ENCODE results near the gene ZNF232.
"Not testable (repeated sequence)": the region's sequence is repeated elsewhere in the genome, so short reads cannot be mapped to it uniquely, and the experiment has no call there.

The ZNF232 gene

GRCh38 chr17:5096731-5097100 lies 15.0 kb downstream of the ZNF232 start:
- no peak for DNase-seq

DNA sequence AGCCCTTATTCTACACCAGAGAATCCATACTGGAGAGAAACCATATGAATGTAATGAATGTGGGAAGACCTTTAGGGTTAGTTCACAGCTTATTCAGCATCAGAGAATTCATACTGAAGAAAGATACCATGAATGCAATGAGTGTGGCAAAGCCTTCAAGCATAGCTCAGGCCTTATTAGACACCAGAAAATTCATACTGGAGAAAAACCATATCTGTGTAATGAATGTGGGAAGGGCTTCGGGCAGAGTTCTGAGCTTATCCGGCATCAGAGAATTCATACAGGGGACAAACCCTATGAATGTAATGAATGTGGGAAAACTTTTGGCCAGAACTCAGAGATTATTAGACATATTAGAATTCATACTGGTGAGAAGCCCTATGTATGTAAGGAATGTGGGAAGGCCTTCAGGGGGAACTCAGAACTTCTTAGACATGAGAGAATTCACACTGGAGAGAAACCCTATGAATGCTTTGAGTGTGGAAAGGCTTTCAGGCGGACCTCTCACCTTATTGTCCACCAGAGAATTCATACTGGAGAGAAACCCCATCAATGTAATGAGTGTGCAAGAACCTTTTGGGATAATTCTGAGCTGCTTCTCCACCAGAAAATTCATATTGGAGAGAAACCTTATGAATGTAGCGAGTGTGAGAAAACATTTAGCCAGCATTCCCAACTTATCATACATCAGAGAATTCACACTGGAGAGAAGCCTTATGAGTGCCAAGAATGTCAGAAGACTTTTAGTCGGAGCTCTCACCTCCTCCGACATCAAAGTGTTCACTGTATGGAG lies 19.3 kb downstream of the ZNF232 start:
- DNase-seq = no peak

- no peak for DNase-seq
These were observed 31.1 kb downstream of the ZNF232 start for GRCh38 chr17:5080591-5080990.

- peak; percentile 78 for DNase-seq
These were observed 33.3 kb downstream of the ZNF232 start, which contains the start of gene ZFP3 for GRCh38 chr17:5078106-5079028. ZFP3 (plus strand) TSS chr17:5078467; CDS start chr17:5091505, 13,038 bp downstream.

- no peak for DNase-seq
These were observed 33.9 kb downstream of the ZNF232 start for GRCh38 chr17:5077781-5078105.

DNA sequence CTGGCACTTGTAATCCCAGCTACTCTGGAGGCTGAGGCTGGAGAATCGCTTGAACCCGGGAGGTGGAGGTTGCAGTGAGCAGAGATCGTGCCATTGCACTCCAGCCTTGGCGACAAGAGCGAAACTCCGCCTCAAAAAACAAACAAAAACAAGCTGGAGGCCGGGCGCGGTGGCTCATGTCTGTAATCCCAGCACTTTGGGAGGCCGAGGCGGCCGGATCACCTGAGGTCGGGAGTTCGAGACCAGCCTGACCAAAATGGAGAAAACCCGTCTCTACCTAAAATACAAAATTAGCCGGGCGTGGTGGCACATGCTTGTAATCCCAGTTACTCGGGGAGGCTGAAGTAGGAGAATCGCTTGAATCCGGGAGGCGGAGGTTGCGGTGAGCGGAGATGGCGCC lies 34.4 kb downstream of the ZNF232 start:
- DNase-seq = not testable (repeated sequence)

- not testable (repeated sequence) for DNase-seq
These were observed 36.2 kb downstream of the ZNF232 start for GRCh38 chr17:5075472-5075871.

- DNase-seq = no peak
These were observed 42.0 kb downstream of the ZNF232 start for GRCh38 chr17:5069724-5070123.

DNA sequence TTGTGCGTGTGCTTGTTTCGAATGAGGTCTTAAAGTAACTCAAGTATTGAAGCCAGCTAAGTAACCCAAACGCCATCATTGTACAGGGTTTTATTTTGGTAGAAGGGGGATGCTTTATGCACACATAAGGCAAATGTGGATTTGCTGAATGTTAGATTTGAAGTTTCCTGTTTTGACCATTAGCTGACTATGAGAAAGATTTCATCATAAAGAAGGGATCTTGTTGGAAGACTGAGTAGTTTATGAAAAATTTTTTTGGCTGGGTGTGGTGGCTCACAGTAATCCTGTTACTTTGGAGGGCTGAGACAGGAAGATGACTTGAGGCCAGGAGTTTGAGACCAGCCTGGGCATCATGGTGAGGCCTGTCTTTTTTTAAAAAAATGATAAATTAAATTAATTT lies 43.4 kb downstream of the ZNF232 start:
- DNase-seq = no peak

DNA sequence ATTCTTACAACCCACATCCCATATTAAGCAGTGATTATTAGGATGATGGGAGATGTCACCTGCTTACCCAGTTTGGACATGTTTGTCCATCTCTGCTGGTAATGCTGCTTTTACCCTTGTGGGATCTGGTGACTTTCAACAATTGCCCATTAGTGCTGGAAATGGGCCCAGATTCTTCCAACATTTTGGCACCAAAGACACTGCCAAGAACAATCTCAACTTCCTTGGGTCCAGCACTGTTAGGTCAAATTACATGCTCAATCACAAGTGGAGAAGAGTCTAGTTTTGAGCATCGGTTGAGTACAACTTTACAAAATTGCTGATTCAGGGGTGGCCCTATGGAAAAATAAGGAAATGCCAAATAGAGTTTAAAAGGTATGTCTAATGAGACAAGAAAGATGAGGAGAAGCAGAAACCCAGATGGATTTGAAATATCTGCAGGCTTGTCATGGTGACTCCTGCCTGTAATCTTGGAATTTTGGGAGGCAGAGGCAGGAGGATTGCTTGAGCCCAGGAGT lies 46.4 kb downstream of the ZNF232 start:
- DNase-seq = no peak
